GM12801 (cell line): Measurements from ENCODE around the gene MERTK.

Source experiments
- TF ChIP-seq, protein P1 (sequence below): IDR thresholded peaks from one replicate; pipeline ENCODE4 v1.5.1; 2011; ENCODE audit warnings: control low read depth; ENCODE audit not compliant: insufficient read length; ENCODE audit errors: extremely low read depth

The MERTK gene

DNA sequence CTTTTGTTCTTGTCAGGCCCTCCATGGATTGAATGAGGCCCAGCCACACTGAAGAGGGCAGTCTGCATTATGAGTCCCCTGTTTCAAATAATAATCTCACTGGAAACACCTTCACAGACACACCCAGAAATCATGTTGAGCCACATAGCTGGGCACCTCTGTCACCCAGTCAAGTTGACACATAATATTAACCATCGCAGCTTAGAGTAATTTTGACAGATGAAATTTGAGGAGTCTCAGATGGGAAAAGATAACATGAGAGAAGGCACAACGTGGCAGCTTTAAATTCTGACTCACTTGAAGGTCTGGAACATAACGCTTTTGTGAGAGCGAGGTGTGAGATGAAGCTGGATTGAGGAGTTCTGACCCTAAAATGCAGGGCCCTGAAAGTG is 85.8 kb downstream of the MERTK start:
- TF ChIP-seq, protein P1, sequence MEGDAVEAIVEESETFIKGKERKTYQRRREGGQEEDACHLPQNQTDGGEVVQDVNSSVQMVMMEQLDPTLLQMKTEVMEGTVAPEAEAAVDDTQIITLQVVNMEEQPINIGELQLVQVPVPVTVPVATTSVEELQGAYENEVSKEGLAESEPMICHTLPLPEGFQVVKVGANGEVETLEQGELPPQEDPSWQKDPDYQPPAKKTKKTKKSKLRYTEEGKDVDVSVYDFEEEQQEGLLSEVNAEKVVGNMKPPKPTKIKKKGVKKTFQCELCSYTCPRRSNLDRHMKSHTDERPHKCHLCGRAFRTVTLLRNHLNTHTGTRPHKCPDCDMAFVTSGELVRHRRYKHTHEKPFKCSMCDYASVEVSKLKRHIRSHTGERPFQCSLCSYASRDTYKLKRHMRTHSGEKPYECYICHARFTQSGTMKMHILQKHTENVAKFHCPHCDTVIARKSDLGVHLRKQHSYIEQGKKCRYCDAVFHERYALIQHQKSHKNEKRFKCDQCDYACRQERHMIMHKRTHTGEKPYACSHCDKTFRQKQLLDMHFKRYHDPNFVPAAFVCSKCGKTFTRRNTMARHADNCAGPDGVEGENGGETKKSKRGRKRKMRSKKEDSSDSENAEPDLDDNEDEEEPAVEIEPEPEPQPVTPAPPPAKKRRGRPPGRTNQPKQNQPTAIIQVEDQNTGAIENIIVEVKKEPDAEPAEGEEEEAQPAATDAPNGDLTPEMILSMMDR: no peak

DNA sequence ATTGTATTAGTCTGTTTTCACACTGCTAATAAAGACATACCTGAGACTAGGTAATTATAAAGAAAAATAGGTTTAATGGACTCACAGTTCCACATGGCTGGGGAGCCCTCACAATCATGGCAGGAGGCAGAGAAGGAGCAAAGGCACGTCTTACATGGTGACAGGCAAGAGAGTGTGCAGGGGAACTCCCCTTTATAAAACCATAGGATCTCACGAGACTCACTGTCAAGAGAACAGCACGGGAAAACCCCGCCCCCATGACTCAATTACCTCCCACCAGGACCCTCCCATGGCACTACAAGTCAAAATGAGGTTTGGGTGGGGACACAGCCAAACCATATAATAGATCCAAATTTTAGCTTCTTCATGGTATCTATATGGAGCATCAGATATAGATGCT is 87.1 kb downstream of the MERTK start:
- TF ChIP-seq, protein P1: no peak

DNA sequence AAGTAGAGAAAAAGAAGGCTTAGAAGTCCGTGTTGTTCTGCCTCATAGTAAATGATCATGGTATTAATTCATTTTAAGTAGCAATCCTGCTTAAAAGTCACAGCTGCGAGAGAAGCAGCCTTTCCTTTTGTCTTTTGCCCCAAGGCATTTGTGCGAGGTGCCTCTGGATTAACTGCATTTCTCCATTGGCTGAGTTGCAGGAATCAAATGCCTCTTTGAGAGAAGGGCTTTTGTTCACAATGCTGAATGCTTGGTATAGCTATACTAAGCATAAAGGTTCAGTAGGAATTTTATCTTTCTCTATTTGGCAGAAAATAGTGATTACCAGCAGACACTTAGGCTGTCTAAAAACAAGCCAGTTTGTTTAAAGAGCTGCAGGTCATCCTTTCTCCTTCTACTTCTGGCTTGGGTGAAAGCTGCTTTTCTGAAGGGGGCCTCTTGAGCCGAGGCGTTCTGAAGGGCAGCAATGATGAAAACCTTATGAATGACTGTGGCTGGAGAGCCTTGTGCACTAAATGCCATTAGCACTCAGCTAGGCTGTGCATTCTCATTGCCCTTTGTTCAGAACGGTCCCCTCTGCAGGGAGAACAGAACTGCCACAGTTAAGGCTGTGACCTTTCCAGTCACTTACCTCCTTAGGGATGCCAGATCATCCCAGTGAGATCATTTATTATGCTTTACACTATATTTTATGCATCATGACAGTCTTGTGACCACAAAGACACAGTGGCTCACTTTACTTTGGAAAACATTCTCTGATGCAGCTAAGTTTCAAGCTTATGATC is 87.9 kb downstream of the MERTK start:
- TF ChIP-seq, protein P1: no peak

DNA sequence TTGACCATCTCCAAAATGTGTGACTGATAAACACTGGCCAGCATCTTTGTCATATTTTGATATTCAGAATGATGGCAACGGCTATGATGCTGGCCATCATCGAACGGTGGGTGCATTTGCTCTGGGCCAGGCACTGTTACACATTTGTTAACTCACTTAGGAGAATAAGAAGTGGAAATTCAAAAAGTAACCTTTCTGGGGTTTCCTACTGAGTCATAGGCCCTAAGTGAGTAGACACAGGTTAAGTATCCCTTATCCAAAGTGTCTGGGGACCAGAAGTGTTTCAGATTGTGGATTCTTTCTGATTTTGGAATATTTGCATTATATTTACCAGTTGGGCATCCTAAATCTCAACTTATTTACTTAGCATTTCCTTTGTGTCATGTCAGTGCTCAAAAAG is 92.0 kb downstream of the MERTK start:
- TF ChIP-seq, protein P1: no peak

DNA sequence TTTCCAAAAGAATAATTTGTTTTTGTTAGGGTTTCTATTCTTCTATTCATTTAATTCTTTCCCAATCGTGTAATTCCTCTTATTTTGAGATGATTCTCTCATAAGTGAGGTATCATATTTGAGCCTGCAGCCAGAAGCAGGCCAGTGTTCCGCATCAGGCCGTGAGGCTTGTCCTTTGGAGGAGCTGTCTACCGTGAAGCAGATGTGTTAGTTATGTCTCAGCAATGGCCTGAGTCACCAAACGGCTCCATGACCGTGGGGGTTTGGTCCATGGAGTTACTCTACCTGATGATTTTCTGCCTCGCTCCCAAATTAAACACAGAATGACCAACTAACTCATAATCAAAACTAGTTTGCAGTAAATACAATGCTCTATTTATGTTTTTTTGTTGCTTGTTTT is 92.4 kb downstream of the MERTK start:
- TF ChIP-seq, protein P1: no peak

DNA sequence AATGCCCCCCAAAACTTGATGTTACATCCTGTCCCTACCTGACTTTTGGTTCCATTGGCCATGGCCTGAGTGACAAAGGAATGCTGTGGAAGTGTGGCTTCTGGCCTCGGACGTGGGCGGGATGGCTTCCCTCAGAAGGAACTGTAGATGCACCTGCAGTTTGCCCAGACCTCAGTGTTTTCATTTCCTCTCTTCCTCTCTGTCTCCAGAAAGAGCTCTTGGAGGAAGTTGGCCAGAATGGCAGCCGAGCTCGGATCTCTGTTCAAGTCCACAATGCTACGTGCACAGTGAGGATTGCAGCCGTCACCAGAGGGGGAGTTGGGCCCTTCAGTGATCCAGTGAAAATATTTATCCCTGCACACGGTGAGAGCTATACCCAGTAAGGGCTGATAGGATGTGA is 95.6 kb downstream of the MERTK start:
- TF ChIP-seq, protein P1: no peak

DNA sequence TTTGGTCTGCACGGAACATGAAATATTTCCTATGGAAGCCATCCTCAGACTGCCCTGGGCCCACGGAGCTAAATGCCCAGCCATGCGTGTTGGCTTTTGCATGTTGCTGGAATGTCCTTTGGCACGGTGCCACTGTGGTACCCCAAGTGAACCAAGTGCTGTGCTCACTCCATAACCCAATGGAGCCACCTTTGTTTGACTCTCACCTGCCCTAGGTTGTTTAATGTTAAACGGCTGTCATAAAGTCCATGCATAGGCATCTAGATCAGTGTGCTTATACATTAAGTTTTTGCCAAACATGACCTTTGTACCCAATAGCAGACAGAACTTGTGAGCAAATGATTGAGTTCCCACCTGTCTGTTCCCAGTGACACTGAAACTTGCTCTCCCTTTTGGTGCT is 96.7 kb downstream of the MERTK start:
- TF ChIP-seq, protein P1: no peak
